ENCODE data around the gene FIZ1.

The FIZ1 gene, protein sequence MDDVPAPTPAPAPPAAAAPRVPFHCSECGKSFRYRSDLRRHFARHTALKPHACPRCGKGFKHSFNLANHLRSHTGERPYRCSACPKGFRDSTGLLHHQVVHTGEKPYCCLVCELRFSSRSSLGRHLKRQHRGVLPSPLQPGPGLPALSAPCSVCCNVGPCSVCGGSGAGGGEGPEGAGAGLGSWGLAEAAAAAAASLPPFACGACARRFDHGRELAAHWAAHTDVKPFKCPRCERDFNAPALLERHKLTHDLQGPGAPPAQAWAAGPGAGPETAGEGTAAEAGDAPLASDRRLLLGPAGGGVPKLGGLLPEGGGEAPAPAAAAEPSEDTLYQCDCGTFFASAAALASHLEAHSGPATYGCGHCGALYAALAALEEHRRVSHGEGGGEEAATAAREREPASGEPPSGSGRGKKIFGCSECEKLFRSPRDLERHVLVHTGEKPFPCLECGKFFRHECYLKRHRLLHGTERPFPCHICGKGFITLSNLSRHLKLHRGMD

DNA sequence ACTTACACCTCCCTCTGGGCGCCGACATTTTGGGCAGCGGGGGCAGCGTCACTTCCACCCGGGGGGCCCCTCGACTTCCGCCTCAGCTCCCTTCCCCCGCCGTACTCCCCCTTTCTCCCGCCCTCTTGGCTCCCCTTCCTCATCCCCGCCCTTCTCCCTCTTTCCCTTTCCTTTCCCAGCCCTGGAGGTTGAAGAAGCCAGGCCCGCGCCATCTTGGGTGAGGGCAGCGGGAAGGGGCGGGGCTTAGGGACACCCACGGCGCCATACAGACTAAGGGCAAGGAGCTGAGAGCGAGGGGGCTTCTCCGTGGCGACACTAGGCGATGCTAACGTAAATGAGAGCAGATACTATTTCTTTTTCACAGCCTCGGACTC lies at the start of gene FIZ1:
Gene FIZ1, minus strand, starts transcription at position 50 of the 374 bp plus-strand sequence. CDS start 1,652 bp downstream, outside the sequence.
- H3K4me3 ChIP-seq (ENCODE audit: low read length), result peak within 1 kb of the TSS; percentile 84
- no peak for TF ChIP-seq ZNF274 (IDR thresholded peaks at IDR 0.05; ENCODE audit: low read depth, low read length)

DNA sequence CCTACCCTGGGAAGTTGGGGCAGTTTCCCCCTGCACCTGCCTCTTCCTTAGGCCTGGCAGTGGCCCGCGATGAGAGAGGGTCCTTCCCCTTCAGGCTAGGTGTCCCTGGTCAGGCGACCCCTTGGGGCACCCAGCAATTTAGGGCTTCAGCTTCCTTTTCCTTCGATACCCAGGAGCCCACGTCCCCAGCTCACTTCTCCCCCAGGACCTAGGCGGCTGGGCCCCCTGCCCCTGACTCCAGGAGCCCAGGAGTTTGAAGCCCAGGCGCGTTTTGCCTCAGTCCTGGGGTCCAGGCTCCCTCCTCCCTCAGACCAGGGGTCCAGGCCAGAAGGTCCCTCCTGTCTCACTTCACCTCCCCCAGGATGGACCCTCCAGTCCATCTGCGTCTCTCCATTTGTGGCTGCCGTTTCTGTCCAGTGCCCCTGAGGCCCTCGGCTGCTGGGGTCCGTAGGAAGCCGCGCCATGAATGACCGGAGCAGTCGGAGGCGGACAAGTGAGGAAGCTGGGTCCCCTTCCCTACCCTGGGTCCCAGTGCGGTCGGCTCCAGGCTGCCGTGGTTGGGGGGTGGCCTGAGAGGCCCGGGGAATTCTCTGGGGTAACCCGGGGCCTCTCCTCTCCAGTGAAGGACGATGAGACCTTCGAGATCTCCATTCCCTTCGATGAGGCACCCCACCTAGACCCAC lies 49.4 kb upstream of the FIZ1 start:
- peak overlapping the region; percentile 69 for H3K4me3 ChIP-seq (ENCODE audit: low read length)
- no peak for TF ChIP-seq ZNF274 (IDR thresholded peaks at IDR 0.05; ENCODE audit: low read depth, low read length)

DNA sequence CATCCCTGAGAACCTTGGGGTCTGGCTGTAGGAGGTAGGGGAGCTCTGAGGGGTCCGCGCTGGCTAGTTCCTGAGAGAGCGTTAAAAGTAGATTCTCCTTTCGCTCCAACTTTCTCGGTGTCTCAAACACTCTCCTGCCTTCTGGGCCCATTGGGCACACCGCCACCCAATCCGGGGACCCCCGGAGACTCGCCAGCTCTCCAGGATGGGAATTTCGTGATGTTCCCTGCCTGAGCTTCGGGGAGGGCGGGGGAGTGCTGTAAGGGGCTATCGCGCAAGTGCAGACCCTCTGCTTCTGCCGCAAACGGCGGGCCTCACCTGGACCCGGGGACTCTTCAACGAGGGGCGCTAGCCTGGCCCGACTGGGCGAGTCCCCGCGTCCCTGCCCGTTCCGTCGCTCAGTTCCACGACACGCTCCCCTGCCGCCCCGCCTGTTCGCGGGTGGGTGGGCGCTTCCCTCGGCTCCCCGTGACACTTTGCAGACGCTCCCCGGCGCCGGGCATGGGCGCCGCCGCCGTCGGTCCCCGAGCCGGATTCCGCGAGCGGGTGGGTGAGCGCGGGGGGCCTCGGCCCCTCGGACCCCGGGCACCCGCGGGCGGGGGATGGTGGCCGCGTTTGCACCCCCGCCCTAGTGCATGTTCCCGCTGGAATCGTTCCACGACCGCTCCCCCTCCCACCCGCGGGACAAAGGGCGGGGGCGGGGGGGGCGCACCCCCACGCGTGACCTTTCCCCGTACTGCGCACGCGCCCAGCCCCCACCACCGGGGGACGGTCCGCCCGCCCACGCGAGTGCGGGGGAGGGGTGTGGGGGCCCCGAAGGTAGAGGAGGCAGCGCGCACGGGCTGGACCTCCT lies 48.6 kb upstream of the FIZ1 start, which contains the start of gene CCDC106:
Gene CCDC106, plus strand, starts transcription at position 481 of the 853 bp plus-strand sequence. CDS start 835 bp downstream, outside the sequence.
- peak within 1 kb of the TSS; percentile 69 for H3K4me3 ChIP-seq (ENCODE audit: low read length)
- TF ChIP-seq ZNF274 (IDR thresholded peaks at IDR 0.05; ENCODE audit: low read depth, low read length), result no peak

DNA sequence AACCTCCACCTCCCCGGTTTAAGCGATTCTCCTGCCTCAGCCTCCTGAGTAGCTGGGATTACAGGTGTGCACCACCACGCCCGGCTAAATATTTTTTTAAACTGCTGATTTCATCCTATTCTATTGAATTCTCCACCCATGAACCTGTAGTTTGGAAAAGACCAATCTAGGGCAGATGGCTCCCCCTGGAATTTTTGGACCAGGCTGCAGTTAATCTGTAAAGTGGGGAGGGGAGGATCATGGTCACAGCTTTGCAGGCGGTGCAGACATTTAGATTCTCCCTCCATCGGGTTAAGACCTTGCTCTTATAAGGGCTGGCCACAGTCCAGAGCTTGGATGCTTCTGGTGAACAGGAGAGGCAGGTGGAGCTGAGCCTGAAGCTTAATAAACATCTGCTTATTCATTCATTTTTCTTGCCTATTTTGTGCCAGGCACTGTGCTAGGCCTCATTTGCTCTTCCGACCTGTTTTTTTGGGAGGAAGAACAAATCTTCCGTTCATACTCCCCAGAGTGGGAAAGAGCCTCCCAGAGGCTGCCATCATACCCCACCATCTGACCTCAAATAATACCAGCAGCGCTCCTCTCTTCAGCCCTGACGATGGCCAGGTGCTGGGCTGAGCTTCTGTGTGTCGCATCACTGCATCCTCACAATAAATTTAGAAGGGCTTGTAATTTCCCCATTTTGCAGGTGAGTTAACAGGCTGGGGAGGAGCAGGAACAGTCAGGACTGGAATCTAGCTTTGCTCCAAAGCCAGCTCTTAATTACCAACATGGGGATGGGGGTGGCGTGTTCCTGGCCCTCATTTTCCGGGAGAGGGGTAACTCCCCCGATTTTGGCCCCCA lies 47.8 kb upstream of the FIZ1 start:
- no peak for TF ChIP-seq ZNF274 (IDR thresholded peaks at IDR 0.05; ENCODE audit: low read depth, low read length)
- peak overlapping the region; percentile 69; the same call in 1 of the 2 replicates for H3K4me3 ChIP-seq (ENCODE audit: low read length)

DNA sequence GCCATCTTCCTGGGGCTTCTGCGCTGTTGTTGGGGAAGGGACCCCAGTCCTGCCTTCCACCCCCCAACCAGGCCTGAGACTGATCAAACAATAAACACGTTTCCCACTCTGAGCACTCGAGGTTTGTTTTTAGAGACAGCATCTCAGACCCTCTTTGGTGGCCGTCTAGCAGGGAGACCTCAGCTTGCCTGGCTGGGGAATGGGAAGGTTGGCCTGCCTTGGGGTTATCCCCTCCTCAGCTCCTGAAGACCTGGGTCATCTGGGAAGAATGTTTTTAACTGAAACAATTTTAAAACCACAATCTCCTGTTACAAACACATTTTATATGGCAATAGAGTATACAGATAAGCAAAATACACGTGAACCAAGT lies 46.2 kb upstream of the FIZ1 start:
- no peak overlapping the region for H3K4me3 ChIP-seq (ENCODE audit: low read length)

DNA sequence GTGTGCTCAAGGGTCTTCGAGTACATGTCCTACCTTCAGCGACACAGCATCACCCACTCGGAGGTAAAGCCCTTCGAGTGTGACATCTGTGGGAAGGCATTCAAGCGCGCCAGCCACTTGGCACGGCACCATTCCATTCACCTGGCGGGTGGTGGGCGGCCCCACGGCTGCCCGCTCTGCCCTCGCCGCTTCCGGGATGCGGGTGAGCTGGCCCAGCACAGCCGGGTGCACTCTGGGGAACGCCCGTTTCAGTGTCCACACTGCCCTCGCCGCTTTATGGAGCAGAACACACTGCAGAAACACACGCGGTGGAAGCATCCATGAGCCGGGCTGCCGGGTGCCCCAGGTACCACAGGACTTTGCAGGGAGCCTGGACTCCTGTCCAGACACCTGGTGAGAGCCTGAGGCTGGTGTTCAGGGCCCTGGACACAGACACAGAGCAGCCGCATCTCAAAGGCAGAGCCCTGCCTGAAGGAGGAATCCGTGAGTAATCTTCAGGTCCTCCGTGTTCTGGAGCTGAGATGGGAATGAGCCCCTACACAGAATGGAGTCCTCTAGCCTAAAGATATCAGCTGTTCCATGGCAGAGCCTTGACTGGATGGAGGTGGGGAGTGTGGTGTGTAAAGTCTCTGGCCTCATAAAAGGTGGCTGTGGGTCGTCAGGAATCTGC lies 45.7 kb upstream of the FIZ1 start:
- TF ChIP-seq ZNF274 (IDR thresholded peaks at IDR 0.05; ENCODE audit: low read depth, low read length), result no peak
- H3K4me3 ChIP-seq (ENCODE audit: low read length), result peak overlapping the region; percentile 95; the same call in 1 of the 2 replicates

More for the DNA sequence above, 46.2 kb upstream of the FIZ1 start:
- no peak for TF ChIP-seq ZNF274 (IDR thresholded peaks at IDR 0.05; ENCODE audit: low read depth, low read length)

DNA sequence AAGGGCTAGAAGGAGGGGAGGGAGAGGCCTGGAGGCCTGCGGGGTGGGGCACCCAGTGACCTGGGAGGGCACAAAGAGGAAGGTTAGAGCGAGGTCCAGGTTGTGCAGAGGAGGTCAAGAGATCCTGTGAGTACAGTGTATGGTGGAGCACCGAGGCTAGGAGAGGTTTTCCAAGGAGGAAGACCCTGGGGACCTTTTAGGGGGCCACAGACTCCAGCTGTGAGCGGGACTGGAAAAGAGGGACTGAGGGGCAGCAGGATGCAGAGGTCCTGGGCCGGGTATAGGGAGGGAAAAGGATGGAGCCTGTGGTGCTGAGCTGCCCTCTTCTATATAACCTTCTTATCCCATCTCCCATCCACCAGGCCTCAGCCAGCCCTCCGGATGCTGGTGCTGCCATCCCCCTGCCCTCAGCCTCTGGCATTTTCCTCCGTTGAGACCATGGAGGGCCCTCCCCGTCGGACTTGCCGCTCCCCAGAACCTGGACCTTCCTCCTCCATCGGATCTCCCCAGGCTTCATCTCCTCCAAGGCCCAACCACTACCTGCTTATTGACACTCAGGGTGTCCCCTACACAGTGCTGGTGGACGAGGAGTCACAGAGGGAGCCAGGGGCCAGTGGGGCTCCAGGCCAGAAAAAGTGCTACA lies 45.0 kb upstream of the FIZ1 start:
- H3K4me3 ChIP-seq (ENCODE audit: low read length), result peak overlapping the region; percentile 95
- no peak for TF ChIP-seq ZNF274 (IDR thresholded peaks at IDR 0.05; ENCODE audit: low read depth, low read length)

DNA sequence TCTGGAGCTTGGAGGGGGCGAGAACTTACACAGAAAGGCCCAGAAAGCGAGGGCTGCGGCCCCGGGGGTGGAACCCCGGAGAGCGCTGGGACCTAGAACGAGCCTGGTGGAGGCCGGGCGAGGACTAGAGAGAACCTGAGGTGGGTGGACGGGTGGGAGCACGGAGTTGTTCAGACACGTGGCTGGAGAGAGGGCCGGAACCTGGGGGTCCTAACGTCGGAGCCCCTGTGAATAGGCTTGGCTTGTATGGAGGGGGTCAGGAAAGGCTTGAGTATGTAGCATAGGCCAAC lies 44.5 kb upstream of the FIZ1 start:
- TF ChIP-seq ZNF274 (IDR thresholded peaks at IDR 0.05; ENCODE audit: low read depth, low read length), result no peak
- H3K4me3 ChIP-seq (ENCODE audit: low read length), result peak overlapping the region; percentile 95

DNA sequence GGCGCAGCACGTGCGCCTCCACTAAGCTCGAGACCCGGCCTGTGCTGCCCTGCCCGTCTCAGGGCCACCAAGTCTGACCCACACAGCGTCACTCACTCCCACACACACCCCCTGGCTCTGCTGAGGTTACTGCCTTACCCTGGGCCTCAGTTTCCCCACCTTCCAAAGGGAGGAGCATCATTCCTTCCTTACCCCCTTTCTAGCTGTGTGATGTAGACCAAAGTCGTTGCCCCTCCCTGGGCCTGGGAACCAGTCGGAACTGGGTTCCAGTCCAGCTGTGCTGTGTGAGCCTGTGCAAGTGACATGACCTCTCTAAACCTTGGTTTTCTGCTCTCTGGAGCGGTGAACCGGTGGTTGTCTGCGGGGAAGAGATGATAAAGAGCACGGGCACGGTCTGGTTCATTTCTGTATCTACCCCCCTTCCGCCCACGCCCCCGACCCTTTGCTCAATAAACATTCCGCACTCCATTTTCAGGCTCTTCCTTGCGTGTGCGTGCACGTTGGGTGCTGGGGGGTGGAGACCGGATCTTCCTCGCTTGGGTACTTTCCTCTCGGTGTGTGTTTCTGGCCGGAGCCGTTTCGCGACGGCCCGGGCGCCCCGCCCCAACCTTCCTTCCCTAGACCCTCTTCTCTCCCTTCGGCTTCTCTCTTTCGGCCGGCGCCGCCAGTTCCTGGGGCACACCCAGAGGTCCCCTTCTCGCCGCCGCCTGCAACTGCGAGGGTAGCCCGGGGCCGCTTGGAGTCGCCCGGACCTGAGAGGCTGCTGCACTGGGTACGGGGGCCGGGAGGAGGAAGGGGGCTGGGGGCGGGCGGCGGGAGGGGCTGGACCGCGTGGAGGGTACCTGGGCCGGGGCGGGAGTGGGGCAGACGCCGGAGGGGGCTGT lies 43.9 kb upstream of the FIZ1 start, which contains the start of gene ZNF581:
Gene ZNF581, plus strand, starts transcription at position 647 of the 884 bp plus-strand sequence. CDS start 923 bp downstream, outside the sequence.
- no peak for TF ChIP-seq ZNF274 (IDR thresholded peaks at IDR 0.05; ENCODE audit: low read depth, low read length)

DNA sequence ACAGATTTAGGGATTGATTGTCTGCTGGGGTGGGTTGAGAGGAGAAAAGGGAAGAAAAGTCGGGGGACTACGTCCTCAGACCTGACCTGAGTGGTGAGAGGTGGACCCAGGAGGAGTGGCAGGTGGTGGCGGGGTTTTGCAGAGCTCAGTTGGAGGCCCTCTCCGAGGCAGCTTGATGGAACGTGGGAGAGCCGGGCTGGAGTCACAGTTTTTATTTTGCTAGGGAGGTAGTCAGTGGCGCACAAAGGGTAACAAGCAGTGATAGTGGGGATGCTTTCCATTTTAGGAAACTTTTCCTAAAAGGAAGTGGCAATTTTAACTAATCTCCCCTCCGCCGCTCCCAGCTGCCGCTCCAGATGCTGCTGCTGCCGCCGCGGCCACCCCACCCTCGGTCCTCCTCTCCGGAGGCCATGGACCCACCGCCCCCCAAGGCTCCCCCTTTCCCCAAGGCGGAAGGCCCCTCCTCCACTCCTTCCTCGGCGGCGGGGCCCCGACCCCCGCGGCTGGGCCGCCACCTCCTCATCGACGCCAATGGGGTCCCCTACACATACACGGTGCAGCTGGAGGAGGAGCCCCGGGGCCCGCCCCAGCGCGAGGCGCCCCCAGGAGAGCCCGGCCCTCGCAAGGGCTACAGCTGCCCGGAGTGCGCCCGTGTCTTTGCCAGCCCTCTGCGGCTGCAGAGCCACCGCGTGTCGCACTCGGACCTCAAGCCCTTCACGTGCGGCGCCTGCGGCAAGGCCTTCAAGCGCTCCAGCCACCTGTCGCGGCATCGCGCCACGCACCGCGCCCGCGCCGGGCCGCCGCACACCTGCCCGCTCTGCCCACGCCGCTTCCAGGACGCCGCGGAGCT lies 43.1 kb upstream of the FIZ1 start:
- TF ChIP-seq ZNF274 (IDR thresholded peaks at IDR 0.05; ENCODE audit: low read depth, low read length), result no peak
- H3K4me3 ChIP-seq (ENCODE audit: low read length), result peak overlapping the region; percentile 95

More for the DNA sequence above, 43.9 kb upstream of the FIZ1 start, which contains the start of gene ZNF581:
- H3K4me3 ChIP-seq (ENCODE audit: low read length), result peak within 1 kb of the TSS; percentile 95
